Measurements from ENCODE around the gene TMEM253. TPM values are rescaled to one million over a fixed set of nuclear protein-coding genes. Genes with fewer than 3 reads are reported as not detected.
A peak's percentile ranks its signal among the peaks of the same experiment; 100 is the strongest.

The TMEM253 gene
- total RNA-seq, 1 donor from 2014 or later = not detected

GRCh38 chr14:21096978-21097635, 3.8 kb upstream of the TMEM253 start:
- Histone ChIP-seq H3K27ac (peak overlapping the region; percentile 95), H3K27me3 (no peaks in the 10 kb centered on the region), H3K4me3 (peak overlapping the region; percentile 62 to 73), H3K36me3 (no peaks in the 10 kb centered on the region), H3K9me3 (no peaks in the 10 kb centered on the region), H3K4me1 (peaks cover 46% of the 10 kb centered on the region)
- intact Hi-C loops (cut with DNase I) = no loop called here
- TF ChIP-seq POLR2A (IDR thresholded peaks at IDR 0.05) (no peak), CTCF (IDR thresholded peaks at IDR 0.05) (no peak), POLR2AphosphoS5 (IDR thresholded peaks at IDR 0.05; ENCODE audit: insufficient read depth in 1 of 2, low read depth in 1 of 2) (no peak)
- no peak for DNase-seq (ENCODE audit: extremely low spot score in 2 of 2)

GRCh38 chr14:21097636-21098075, 3.2 kb upstream of the TMEM253 start:
- intact Hi-C loops (cut with DNase I) = no loop called here
- no peak for DNase-seq (ENCODE audit: extremely low spot score in 2 of 2)
- no peaks in the 10 kb centered on the region for H3K9me3 ChIP-seq
- H3K4me1 ChIP-seq = peaks cover 49% of the 10 kb centered on the region
- TF ChIP-seq POLR2A (IDR thresholded peaks at IDR 0.05) = no peak
- no peak for TF ChIP-seq CTCF (IDR thresholded peaks at IDR 0.05)
- TF ChIP-seq POLR2AphosphoS5 (IDR thresholded peaks at IDR 0.05; ENCODE audit: insufficient read depth in 1 of 2, low read depth in 1 of 2) = no peak
- H3K27me3 ChIP-seq = no peaks in the 10 kb centered on the region
- no peaks in the 10 kb centered on the region for H3K36me3 ChIP-seq
- H3K27ac ChIP-seq = peak overlapping the region; percentile 95
- H3K4me3 ChIP-seq = peak overlapping the region; percentile 62 to 73

GRCh38 chr14:21098076-21098891, 2.6 kb upstream of the TMEM253 start, which contains the start of gene ZNF219:
ZNF219 (minus strand) TSS chr14:21098655; CDS start chr14:21093591, 5,064 bp downstream.
- peak within 1 kb of the TSS; percentile 62 to 73 for H3K4me3 ChIP-seq
- TF ChIP-seq POLR2A (IDR thresholded peaks at IDR 0.05) (peak in 1 of 2 donors; percentile 24), POLR2AphosphoS5 (IDR thresholded peaks at IDR 0.05; ENCODE audit: insufficient read depth in 1 of 2, low read depth in 1 of 2) (peak; percentile 19 to 33), CTCF (IDR thresholded peaks at IDR 0.05) (no peak)
- intact Hi-C loops (cut with DNase I) = no loop called here
- no peaks in the 10 kb centered on the region for H3K9me3 ChIP-seq
- no peak for DNase-seq (ENCODE audit: extremely low spot score in 2 of 2)
- peaks cover 55% of the 10 kb centered on the region for H3K4me1 ChIP-seq
- H3K27ac ChIP-seq = peak within 1 kb of the TSS; percentile 95
- H3K27me3 ChIP-seq = no peaks in the 10 kb centered on the region
- no peaks in the 10 kb centered on the region for H3K36me3 ChIP-seq

- TF ChIP-seq POLR2A (IDR thresholded peaks at IDR 0.05) (no peak), POLR2AphosphoS5 (IDR thresholded peaks at IDR 0.05; ENCODE audit: insufficient read depth in 1 of 2, low read depth in 1 of 2) (no peak), CTCF (IDR thresholded peaks at IDR 0.05) (no peak)
- Histone ChIP-seq H3K27ac (peak overlapping the region; percentile 95), H3K36me3 (no peaks in the 10 kb centered on the region), H3K27me3 (no peaks in the 10 kb centered on the region), H3K4me1 (peaks cover 53% of the 10 kb centered on the region), H3K4me3 (peak overlapping the region; percentile 62 to 73), H3K9me3 (no peaks in the 10 kb centered on the region)
- intact Hi-C loops (cut with DNase I) = no loop called here
- DNase-seq (ENCODE audit: extremely low spot score in 2 of 2) = no peak
Measured at GRCh38 chr14:21098892-21099595, 1.8 kb upstream of the TMEM253 start.

All from vagina (tissue), 2 donors.